Activated T-cell treated with anti-CD3 and anti-CD28 coated beads, Interleukin-2, amount 50 U/mL, for 72 hours (primary cell): ENCODE results near the gene MALSU1. TPM values are rescaled to one million over a fixed set of nuclear protein-coding genes. Genes with fewer than 3 reads are reported as not detected.

ENCODE experiments used
- ATAC-seq, 2 donors: fragments of 150-1000 bp; cut with Tn5 transposase; replicated peaks in 1 of 2; 2 replicates each; pipeline ENCODE4 v1.10.0; 2021; ENCODE audit warnings: moderate library complexity in 2 of 2, mild to moderate bottlenecking in 1 of 2
- DNase-seq, 2 donors: peaks; one replicate each; pipeline ENCODE4 v3.0.0; 2021 to 2022; ENCODE audit warnings: mixed read lengths in 1 of 2
- H3K27ac Mint-ChIP-seq: one replicate; pipeline ENCODE4 v1.8.0; 2022; ENCODE audit warnings: mild to moderate bottlenecking, moderate library complexity, mixed read lengths
- H3K27me3 Mint-ChIP-seq: one replicate; pipeline ENCODE4 v1.8.0; 2022; ENCODE audit warnings: low read depth, mixed read lengths
- H3K36me3 Mint-ChIP-seq, 2 donors: one replicate each; pipeline ENCODE4 v1.8.0; 2022; ENCODE audit warnings: mixed read lengths in 2 of 2, mild to moderate bottlenecking in 1 of 2; ENCODE audit not compliant: insufficient read depth in 2 of 2
- H3K4me1 Mint-ChIP-seq: one replicate; pipeline ENCODE4 v1.8.0; 2022; ENCODE audit warnings: low read depth, mixed read lengths
- H3K4me3 Mint-ChIP-seq, 2 donors: one replicate each; pipeline ENCODE4 v1.8.0; 2022; ENCODE audit warnings: mild to moderate bottlenecking in 2 of 2, mixed read lengths in 2 of 2, moderate library complexity in 2 of 2
- H3K9me3 Mint-ChIP-seq, 2 donors: one replicate each; pipeline ENCODE4 v1.8.0; 2022; ENCODE audit warnings: mixed read lengths in 2 of 2
- total RNA-seq, 2 donors: library from RNA; stranded (reverse); gene quantifications; one replicate each; pipeline ENCODE4 v1.2.3, GENCODE V29; 2022

MALSU1 gene
- total RNA-seq, 2 donors from 2014 or later, result 62.6 to 63.8 TPM

DNA sequence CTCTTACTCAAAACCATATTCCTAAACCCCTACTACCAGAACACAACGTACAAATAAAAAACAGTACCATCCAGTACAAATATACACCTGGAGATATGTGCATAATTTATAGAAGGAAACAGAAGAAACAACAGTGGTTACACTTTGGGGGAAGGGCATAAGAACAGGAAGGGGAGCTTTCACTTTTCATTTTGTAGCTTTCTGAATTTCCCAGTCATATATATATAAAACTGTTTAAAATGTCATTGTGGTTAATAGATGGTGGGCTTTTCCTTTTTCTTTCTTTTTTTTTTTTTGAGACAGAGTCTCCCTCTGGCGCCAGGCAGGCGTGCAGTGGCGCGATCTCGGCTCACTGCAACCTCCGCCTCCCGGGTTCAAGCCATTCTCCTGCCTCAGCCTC is 47.2 kb downstream of the MALSU1 start:
- ATAC-seq (peak; percentile 56 to 63), DNase-seq (no peak)
- peaks cover 0 to 3% of the 10 kb centered on the region in 2 donors for H3K36me3 Mint-ChIP-seq
- H3K4me3 Mint-ChIP-seq, result peak overlapping the region; percentile 80 to 93
- peak overlapping the region; percentile 93 for H3K27ac Mint-ChIP-seq
- peaks cover 27% of the 10 kb centered on the region for H3K27me3 Mint-ChIP-seq
- no peaks in the 10 kb centered on the region for H3K9me3 Mint-ChIP-seq
- peaks cover 37% of the 10 kb centered on the region for H3K4me1 Mint-ChIP-seq

DNA sequence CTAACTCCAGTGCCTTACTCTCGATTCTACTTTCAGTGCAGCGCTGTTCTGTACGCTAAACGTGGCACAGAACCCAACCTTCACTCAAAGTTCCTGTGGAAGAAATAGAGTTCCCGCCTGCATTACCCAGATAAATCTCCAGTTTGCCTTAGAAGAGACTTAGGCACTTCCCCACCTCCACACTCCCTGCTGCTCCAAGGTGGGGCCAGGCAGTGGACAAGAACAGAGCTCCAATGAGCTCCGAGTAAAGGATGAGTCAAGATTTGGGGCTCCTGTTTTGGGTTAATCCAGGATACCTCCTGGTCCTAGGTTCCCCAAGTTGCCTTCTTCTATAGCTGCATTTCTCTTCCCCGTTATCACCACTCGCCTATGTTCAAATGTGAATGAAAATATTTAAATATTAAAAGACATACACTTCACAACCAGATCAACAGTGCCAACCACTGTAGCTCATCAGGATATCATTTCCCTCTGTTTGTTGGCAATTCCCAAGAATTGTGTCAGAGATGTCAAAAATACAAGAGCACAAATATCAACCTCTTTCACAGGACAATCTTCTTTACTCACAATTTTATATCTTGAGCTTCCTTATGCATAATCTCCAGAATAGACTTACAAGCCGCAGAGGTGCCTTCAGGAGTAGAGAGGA is 48.0 kb downstream of the MALSU1 start:
- peak overlapping the region; percentile 91 for H3K27ac Mint-ChIP-seq
- peak overlapping the region; percentile 65 to 73 for H3K4me3 Mint-ChIP-seq
- peaks cover 27% of the 10 kb centered on the region for H3K27me3 Mint-ChIP-seq
- peaks cover 44% of the 10 kb centered on the region for H3K4me1 Mint-ChIP-seq
- H3K36me3 Mint-ChIP-seq, result peaks cover 0 to 3% of the 10 kb centered on the region in 2 donors
- H3K9me3 Mint-ChIP-seq, result no peaks in the 10 kb centered on the region
- DNase-seq (no peak), ATAC-seq (no peak)

DNA sequence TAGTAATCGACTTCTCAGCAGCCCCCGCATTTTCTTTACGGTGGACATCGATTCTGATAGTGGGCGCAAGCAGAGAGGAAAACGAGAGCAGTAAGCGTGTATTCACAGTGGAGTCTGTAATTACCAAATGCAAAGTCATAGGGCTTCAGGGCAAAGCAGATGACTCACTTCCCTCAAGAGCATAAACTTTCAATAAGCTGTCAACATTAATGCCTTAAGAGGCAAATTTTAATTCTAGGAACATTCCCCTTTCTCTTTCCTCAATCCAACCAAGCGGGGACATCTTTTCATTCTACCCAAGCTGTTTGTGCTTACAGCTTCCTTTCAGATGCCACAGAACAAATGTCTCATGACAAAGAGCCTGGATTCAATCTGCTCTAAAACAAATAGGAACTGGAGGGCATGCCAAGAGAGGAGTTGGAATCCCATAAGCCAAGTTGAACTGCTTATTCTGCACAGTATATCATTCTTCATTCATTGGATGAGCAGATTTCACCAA is 48.6 kb downstream of the MALSU1 start:
- Mint-ChIP-seq H3K4me3 (peak overlapping the region; percentile 65 to 73), H3K27ac (peak overlapping the region; percentile 91), H3K9me3 (no peaks in the 10 kb centered on the region), H3K27me3 (peaks cover 27% of the 10 kb centered on the region), H3K4me1 (peaks cover 44% of the 10 kb centered on the region), H3K36me3 (peaks cover 0 to 3% of the 10 kb centered on the region in 2 donors)
- DNase-seq, result no peak
- peak; percentile 83 to 84 for ATAC-seq

DNA sequence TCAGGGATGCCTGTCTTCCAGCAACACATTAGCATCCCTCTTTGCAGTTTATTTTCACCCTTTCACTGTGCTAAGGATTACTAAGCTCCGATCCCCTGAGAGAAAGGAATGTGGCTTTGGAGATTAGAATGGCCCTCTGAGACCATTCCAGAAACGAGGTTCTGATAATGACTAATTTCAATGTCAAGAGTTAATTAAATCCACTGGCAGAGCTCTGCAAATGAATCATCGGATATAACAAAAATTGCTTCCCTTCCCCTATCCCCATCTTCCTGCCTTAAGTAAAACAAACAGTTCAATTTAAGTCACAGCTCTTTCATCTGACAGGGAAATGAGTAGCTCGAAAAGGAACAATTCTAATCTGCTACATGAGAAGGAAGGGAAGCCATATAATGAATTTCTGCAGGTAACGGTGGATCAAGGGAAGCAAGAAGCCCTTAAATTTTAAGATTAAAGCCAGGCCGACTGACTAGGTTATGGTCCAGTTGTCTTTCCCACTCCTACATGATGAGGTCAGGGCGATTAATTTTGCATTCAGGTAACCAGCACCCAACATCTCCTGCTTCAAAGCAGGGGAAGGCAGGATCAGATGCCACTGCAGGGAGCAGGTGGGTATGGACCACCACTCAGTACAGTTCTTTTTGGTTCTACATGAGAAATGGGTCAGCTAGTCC is 50.5 kb downstream of the MALSU1 start:
- Mint-ChIP-seq H3K9me3 (no peaks in the 10 kb centered on the region), H3K4me1 (peaks cover 52% of the 10 kb centered on the region), H3K36me3 (peaks cover 0 to 3% of the 10 kb centered on the region in 2 donors), H3K27me3 (peaks cover 35% of the 10 kb centered on the region), H3K27ac (no peak overlapping the region), H3K4me3 (no peak overlapping the region)
- no peak for ATAC-seq
- no peak for DNase-seq

DNA sequence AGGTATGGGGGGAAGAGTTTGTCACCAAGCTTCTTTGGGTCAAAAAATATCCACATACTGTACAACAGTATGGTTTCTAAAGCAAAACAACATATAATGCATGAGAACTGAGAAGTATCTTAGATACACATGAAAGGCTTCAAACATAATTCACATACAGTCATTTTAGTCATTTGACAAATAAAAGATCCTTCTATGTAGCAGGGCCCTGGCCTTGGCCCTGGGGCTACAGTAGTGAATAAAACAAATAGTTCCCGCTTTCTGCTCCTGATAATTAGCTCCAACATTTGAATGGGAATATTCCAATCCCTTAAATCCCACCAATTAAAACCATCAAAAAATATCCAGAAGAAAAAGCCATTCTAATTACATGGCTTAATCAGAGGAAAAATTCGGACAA is 51.3 kb downstream of the MALSU1 start:
- ATAC-seq (no peak), DNase-seq (no peak)
- H3K27me3 Mint-ChIP-seq, result peaks cover 34% of the 10 kb centered on the region
- H3K9me3 Mint-ChIP-seq, result no peaks in the 10 kb centered on the region
- H3K4me1 Mint-ChIP-seq, result peaks cover 48% of the 10 kb centered on the region
- H3K4me3 Mint-ChIP-seq, result no peak overlapping the region
- H3K36me3 Mint-ChIP-seq, result peaks cover 0 to 3% of the 10 kb centered on the region in 2 donors
- H3K27ac Mint-ChIP-seq, result no peak overlapping the region

DNA sequence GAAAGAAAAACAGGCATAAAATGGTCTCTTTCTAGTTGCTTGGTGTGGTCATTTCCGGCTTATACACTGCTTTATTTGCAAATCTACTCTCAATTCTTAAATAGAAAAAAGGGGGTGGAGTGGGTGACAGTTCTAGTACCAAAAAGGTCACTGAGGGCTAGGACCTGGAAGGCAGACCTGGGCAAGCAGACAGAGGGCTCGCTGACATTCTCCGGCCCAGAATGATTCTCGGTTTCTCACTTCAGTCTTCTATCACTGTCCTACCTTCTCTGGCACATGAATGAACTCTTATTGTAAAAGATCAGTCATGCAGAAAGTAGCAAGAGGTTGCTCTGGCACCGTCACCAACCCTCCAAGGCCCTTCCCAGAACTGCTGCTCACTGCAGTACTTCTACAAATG is 54.0 kb downstream of the MALSU1 start:
- ATAC-seq (no peak), DNase-seq (no peak)
- Mint-ChIP-seq H3K27me3 (peaks cover 40% of the 10 kb centered on the region), H3K9me3 (no peaks in the 10 kb centered on the region), H3K4me1 (peaks cover 48% of the 10 kb centered on the region), H3K4me3 (no peak overlapping the region), H3K27ac (no peak overlapping the region), H3K36me3 (no peaks in the 10 kb centered on the region)

DNA sequence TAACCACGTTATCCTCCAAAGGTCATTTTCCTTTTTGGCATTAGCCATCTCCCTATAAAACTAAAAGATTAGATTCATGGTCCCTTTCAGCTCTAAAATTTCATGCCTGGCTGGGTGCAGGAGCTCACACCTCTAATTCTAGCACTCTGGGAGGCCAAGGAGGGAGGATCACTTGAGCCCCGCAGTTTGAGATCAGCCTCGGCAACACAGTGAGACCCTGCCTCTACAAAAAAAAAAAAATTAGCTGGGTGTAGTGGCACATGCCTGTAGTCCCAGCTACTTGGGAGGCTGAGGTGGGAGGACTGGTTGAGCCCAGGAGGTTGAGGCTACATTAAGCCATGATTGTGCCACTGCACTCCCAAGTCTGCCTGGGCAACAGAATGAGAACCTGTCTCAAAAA is 57.0 kb downstream of the MALSU1 start:
- Mint-ChIP-seq H3K4me3 (no peak overlapping the region), H3K4me1 (peaks cover 50% of the 10 kb centered on the region), H3K27ac (no peak overlapping the region), H3K9me3 (no peaks in the 10 kb centered on the region), H3K27me3 (peaks cover 34% of the 10 kb centered on the region), H3K36me3 (peaks cover 0 to 3% of the 10 kb centered on the region in 2 donors)
- DNase-seq, result no peak
- ATAC-seq, result no peak

DNA sequence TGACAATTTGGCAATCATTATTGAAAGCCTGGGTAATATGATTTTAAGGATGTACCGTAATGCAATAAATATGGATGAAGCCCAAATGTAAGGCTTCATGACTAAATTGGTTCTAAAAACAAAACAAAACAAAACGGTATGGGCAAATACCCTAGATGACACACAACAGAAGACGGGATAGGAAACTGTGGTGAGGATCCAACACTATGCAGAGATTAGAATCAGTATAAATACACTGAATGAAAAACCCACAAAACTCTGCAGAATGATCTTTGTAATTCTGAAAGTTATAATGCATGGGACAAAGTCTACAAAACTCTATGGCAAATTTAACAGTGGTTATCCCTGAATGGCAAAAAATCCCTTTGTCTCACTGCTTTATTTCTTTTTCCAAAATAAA is 57.6 kb downstream of the MALSU1 start:
- peak overlapping the region; percentile 52 to 68 for H3K4me3 Mint-ChIP-seq
- DNase-seq (peak; percentile 23 to 34), ATAC-seq (peak; percentile 96 to 97)
- no peak overlapping the region for H3K27ac Mint-ChIP-seq
- peaks cover 0 to 3% of the 10 kb centered on the region in 2 donors for H3K36me3 Mint-ChIP-seq
- H3K4me1 Mint-ChIP-seq, result peaks cover 45% of the 10 kb centered on the region
- peaks cover 34% of the 10 kb centered on the region for H3K27me3 Mint-ChIP-seq
- no peaks in the 10 kb centered on the region for H3K9me3 Mint-ChIP-seq

DNA sequence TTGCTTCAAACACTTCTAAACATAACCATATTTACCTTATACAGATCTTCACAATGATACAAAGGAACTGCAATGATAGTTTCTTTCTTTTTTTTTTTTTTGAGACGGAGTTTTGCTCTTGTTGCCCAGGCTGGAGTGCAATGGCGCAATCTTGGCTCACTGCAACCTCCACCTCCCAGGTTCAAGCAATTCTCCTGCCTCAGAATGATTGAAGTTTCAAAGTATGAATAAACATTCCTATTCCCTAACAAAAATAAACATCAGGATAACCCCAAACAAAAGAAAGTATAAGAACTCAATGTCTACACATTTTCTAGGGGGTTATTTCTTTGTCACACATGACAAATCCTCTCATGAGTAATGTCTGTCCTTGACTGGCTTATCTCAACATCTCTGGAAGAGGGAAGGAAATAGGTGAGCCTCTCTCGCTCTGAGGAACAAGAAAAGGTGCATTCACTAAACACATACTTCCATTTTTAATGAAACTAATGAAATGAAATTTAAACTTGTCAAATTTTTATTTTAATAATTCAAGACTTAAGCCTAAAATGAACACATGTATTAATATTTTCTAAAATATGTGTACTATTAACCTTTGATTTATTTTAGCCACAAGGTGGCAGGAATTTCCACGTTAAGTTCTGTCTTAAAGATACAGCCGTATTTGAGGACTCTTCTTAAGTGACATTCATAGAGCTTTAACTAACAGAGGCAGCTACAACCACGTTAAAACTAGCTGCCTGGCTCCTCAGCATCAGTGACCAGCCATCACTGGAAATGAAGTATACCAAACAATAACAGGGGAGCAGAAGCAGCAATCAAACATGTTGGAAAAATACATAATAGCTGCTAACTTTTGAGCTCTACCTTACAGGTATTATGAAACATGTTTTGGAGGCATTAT is 58.3 kb downstream of the MALSU1 start:
- Mint-ChIP-seq H3K4me1 (peaks cover 42% of the 10 kb centered on the region), H3K9me3 (no peaks in the 10 kb centered on the region), H3K36me3 (peaks cover 0 to 3% of the 10 kb centered on the region in 2 donors), H3K27ac (no peak overlapping the region), H3K27me3 (peaks cover 34% of the 10 kb centered on the region), H3K4me3 (peak overlapping the region; percentile 68 to 81)
- ATAC-seq, result peak; percentile 50 to 55
- DNase-seq, result no peak

DNA sequence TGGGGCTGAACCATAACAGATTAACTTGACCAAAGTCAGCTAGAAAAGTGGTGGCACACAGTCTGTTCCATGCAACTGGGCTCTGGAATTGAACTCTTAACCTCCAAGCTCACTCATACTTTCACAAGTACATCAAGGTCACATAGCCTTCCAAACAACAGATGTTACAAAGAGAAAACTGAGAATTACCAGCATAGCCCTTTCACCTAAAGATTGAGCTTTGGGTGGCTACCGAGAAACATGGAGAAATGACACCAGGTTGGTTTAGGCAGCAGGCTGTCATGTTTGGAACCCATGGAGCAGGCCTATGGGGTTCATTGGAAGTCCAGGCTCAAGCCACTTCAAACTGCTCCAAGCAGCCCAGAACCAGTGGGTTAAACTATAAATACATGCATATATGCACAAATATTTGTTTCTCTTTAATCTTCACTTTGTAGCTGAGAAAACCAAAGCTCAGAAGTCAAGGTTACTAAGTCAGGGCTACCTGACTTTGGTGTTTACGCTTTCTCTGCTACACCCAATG is 59.1 kb downstream of the MALSU1 start:
- Mint-ChIP-seq H3K9me3 (no peaks in the 10 kb centered on the region), H3K27me3 (peaks cover 29% of the 10 kb centered on the region), H3K4me1 (peaks cover 38% of the 10 kb centered on the region), H3K27ac (no peak overlapping the region), H3K36me3 (peaks cover 0 to 3% of the 10 kb centered on the region in 2 donors), H3K4me3 (no peak overlapping the region)
- ATAC-seq, result no peak
- DNase-seq, result no peak
